T-helper 17 cell (primary cell): ENCODE measurements around the gene ADAM21. TPM values are rescaled to one million over a fixed set of nuclear protein-coding genes. Genes with fewer than 3 reads are reported as not detected.
"Not testable (repeated sequence)": the region's sequence is repeated elsewhere in the genome, so short reads cannot be mapped to it uniquely, and the experiment has no call there.

Experiments used
- ATAC-seq: fragments of 150-1000 bp; cut with Tn5 transposase; 2 replicates; pipeline ENCODE4 v1.10.0; 2021; ENCODE audit warnings: mild to moderate bottlenecking, moderate library complexity
- DNase-seq, 3 donors: peaks; one replicate each; pipeline versions ENCODE4 v3.0.0 to v3.0.0-alpha.2; 2020 to 2021
- H3K9me3 ChIP-seq: one replicate; pipeline ENCODE4 v1.7.0; 2013; ENCODE audit warnings: low read length, mild to moderate bottlenecking; ENCODE audit not compliant: control insufficient read depth, poor library complexity, severe bottlenecking
- H3K27ac Mint-ChIP-seq: one replicate; pipeline ENCODE4 v1.8.0; 2022; ENCODE audit warnings: mild to moderate bottlenecking, moderate library complexity, mixed read lengths
- H3K27me3 Mint-ChIP-seq: one replicate; pipeline ENCODE4 v1.8.0; 2022; ENCODE audit warnings: mixed read lengths
- H3K36me3 Mint-ChIP-seq: one replicate; pipeline ENCODE4 v1.8.0; 2022; ENCODE audit warnings: low read depth, mixed read lengths
- H3K4me1 Mint-ChIP-seq: one replicate; pipeline ENCODE4 v1.8.0; 2022; ENCODE audit warnings: mild to moderate bottlenecking, mixed read lengths
- H3K4me3 Mint-ChIP-seq: one replicate; pipeline ENCODE4 v1.8.0; 2022; ENCODE audit warnings: mild to moderate bottlenecking, moderate library complexity, mixed read lengths
- total RNA-seq, 4 donors: library from RNA in 2 of 4; stranded (reverse) in 2 of 4; gene quantifications; one replicate each; pipeline ENCODE4 v1.2.3 and lab custom pipeline; 2022 to 2026

ADAM21 gene
- total RNA-seq, 2 donors from 2014 or later: not detected

GRCh38 chr14:70448633-70449340, 3.2 kb upstream of the ADAM21 start:
- DNase-seq: no peak
- no peak for ATAC-seq
- H3K4me1 Mint-ChIP-seq: no peaks in the 10 kb centered on the region
- H3K4me3 Mint-ChIP-seq: no peak overlapping the region
- H3K9me3 ChIP-seq: no peaks in the 10 kb centered on the region
- no peaks in the 10 kb centered on the region for H3K36me3 Mint-ChIP-seq
- no peak overlapping the region for H3K27ac Mint-ChIP-seq
- no peaks in the 10 kb centered on the region for H3K27me3 Mint-ChIP-seq

GRCh38 chr14:70454731-70455130, 2.8 kb downstream of the ADAM21 start:
- Mint-ChIP-seq H3K27me3 (peaks cover 8% of the 10 kb centered on the region), H3K4me3 (no peak overlapping the region), H3K27ac (no peak overlapping the region), H3K36me3 (no peaks in the 10 kb centered on the region), H3K4me1 (no peaks in the 10 kb centered on the region)
- H3K9me3 ChIP-seq: no peaks in the 10 kb centered on the region
- no peak for DNase-seq
- no peak for ATAC-seq

GRCh38 chr14:70468731-70469130, 16.8 kb downstream of the ADAM21 start:
- no peak for DNase-seq
- Mint-ChIP-seq H3K27me3 (no peaks in the 10 kb centered on the region), H3K4me3 (no peak overlapping the region), H3K27ac (no peak overlapping the region), H3K4me1 (no peaks in the 10 kb centered on the region), H3K36me3 (peaks cover 8% of the 10 kb centered on the region)
- H3K9me3 ChIP-seq: no peaks in the 10 kb centered on the region
- ATAC-seq: no peak

- H3K4me1 Mint-ChIP-seq, H3K27me3 Mint-ChIP-seq, H3K4me3 Mint-ChIP-seq, DNase-seq, H3K36me3 Mint-ChIP-seq, H3K9me3 ChIP-seq, ATAC-seq, H3K27ac Mint-ChIP-seq: not testable (repeated sequence)
Observed at GRCh38 chr14:70470863-70471563, 19.0 kb downstream of the ADAM21 start.

GRCh38 chr14:70472253-70473159, 20.5 kb downstream of the ADAM21 start:
- no peak for DNase-seq
- ATAC-seq: no peak

GRCh38 chr14:70473825-70474224, 21.9 kb downstream of the ADAM21 start:
- DNase-seq (no peak), ATAC-seq (no peak)
- Mint-ChIP-seq H3K27me3 (no peaks in the 10 kb centered on the region), H3K4me3 (no peak overlapping the region), H3K27ac (no peak overlapping the region), H3K36me3 (peaks cover 11% of the 10 kb centered on the region), H3K4me1 (no peaks in the 10 kb centered on the region)
- H3K9me3 ChIP-seq: no peaks in the 10 kb centered on the region

More at GRCh38 chr14:70472253-70473159, 20.5 kb downstream of the ADAM21 start:
- Mint-ChIP-seq H3K4me1 (no peaks in the 10 kb centered on the region), H3K27me3 (no peaks in the 10 kb centered on the region), H3K4me3 (no peak overlapping the region), H3K36me3 (peaks cover 11% of the 10 kb centered on the region), H3K27ac (no peak overlapping the region)
- no peaks in the 10 kb centered on the region for H3K9me3 ChIP-seq

- H3K4me1 Mint-ChIP-seq, H3K27ac Mint-ChIP-seq, H3K27me3 Mint-ChIP-seq, H3K36me3 Mint-ChIP-seq, ATAC-seq, H3K9me3 ChIP-seq, H3K4me3 Mint-ChIP-seq, DNase-seq: not testable (repeated sequence)
Observed at GRCh38 chr14:70475459-70475858, 23.5 kb downstream of the ADAM21 start.

- DNase-seq, H3K27ac Mint-ChIP-seq, H3K4me3 Mint-ChIP-seq, H3K4me1 Mint-ChIP-seq, ATAC-seq, H3K27me3 Mint-ChIP-seq, H3K36me3 Mint-ChIP-seq, H3K9me3 ChIP-seq: not testable (repeated sequence)
Observed at GRCh38 chr14:70477356-70478105, 25.6 kb downstream of the ADAM21 start.

- no peaks in the 10 kb centered on the region for H3K27me3 Mint-ChIP-seq
- no peaks in the 10 kb centered on the region for H3K9me3 ChIP-seq
- no peak for DNase-seq
- no peak overlapping the region for H3K27ac Mint-ChIP-seq
- peaks cover 6% of the 10 kb centered on the region for H3K36me3 Mint-ChIP-seq
- H3K4me1 Mint-ChIP-seq: no peaks in the 10 kb centered on the region
- ATAC-seq: no peak
- H3K4me3 Mint-ChIP-seq: no peak overlapping the region
Observed at GRCh38 chr14:70489579-70490200, 37.7 kb downstream of the ADAM21 start.

GRCh38 chr14:70498191-70498590, 46.2 kb downstream of the ADAM21 start:
- H3K27ac Mint-ChIP-seq: no peak overlapping the region
- no peaks in the 10 kb centered on the region for H3K9me3 ChIP-seq
- H3K27me3 Mint-ChIP-seq: no peaks in the 10 kb centered on the region
- no peaks in the 10 kb centered on the region for H3K4me1 Mint-ChIP-seq
- H3K4me3 Mint-ChIP-seq: no peak overlapping the region
- DNase-seq (no peak), ATAC-seq (no peak)
- H3K36me3 Mint-ChIP-seq: peaks cover 4% of the 10 kb centered on the region
